OCI-M1 (cell line): ENCODE results near the gene RAB34.

Experiments used
- DNase-seq: peaks from one replicate; lab custom pipeline; 2025; lab: John Stamatoyannopoulos, UW

The RAB34 gene

DNA sequence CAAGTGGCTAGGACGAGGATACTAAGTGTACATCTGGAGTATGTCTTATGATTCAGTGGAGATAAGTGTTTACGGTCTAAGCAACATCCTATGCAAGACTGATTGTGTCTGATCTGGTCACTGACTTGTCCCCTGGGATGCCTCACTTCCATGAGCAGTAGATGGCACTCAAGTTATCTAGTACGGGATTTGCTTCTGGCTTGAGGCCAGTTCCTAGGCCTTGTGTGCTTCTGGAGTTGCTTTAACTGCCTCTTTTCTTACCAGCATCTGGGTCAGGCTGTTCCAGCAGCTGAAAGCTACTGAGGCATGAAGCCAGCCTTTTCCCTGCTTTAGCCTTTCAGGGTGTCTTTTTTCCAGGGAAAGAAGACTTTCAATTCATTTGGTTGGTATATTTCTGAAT, 32.7 kb downstream of the RAB34 start:
- DNase-seq, result peak; percentile 37

DNA sequence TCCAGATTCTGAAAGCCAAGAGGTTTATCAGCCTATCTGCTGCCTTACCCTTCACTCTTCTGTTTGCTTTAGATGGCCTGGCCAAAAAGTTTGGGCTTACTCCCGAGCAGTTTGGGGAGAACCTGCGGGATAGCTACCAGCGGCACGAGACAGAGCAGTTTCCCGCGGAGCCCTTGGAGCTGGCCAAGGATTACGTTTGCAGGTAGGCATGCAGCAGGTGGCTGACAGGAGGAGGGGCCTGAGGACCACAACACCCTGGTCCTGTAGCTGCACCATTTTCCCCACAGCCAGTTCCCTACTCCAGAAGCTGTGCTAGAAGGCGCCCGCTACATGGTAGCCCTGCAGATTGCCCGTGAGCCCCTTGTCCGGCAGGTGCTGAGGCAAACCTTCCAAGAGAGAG, 35.0 kb downstream of the RAB34 start:
- no peak for DNase-seq

DNA sequence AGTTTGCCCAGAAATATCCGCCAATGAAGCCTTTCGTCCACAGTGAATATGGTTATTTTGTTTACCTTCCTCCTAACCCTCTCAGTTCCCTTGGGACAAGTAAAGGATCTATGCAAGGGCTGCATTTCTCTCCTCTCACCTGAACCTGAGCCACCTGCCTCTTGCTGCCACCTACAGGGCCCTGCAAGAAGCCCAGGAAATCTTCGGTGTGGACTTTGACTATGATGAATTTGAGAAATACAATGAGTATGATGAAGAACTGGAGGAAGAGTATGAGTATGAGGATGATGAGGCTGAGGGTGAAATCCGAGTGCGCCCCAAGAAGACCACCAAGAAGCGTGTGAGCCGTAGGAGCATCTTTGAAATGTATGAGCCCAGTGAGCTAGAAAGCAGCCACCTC, 41.7 kb downstream of the RAB34 start:
- DNase-seq, result no peak

DNA sequence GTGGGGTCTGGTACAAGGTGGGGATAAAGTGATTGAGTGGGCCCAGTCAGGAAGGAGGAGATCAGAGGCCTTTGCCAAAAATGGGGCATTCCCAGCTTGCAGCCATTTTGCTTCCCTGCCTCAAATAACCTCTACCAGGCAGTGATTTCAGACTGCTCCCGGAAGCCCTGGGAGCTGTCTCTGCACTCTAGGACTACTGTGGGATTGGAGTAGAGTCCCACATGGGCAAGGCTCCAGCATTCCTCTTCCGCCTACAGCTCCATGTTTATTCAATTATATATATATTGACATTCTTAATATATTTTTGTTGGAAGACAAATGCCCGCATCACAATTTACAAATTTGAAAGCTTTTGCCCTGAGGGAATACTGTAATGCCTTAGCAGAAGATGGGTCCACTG, 42.2 kb downstream of the RAB34 start:
- DNase-seq, result no peak

DNA sequence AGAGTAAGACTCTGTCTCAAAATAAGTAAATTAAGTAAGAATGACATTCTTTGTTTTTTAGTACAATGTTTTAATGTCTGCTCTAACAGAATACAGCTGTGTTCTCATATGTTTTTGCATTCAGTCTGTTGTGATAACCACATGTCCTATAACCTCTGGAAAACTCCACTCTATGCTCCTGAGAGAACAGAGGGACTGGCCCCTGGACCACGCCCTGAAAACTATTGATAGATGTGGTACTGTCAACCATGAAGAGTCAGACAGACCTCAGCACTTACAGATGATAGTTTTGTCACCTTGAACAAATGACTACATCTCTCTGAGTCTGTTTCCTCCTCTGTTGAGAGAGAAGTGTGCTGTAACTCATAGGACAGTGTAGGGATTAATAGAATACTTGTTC, 47.8 kb downstream of the RAB34 start:
- no peak for DNase-seq

DNA sequence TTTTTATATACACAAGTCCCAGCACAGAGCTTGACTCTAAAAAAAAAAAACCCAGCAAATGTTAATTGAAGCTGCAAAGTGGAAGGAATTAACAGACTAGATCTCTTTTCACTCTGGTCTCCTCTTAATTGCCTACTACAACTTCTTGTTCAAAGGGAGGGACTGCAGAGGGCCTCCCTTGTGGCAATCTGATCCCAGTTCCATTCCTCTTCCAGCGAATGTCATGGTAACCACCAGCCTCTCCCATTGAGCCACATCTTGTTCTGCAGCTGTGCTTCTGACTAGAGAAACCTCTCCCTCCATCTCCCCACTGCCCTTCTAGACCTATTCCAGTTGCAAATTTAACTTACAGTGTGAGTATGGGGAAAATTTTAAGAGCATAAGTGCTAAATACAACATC, 49.8 kb downstream of the RAB34 start:
- DNase-seq, result no peak

DNA sequence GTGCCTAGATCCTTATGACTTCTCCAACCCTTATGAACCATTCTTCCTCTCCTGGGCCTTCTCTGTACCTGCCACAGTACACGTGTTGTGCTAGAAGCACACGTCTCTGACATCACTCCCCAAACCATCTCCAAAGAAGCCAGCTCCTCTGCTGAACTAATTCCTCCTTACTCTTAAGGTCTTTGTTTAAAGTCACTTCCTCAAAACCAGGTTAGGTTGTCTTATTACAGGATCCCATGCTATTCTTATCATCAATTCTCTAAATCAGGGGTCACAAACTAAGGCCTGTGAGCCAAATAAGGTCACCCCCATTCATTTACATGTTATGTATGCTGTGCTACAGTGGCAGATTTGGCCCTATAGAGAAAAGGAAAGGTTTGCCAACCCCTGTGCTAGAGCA, 51.7 kb downstream of the RAB34 start:
- peak; percentile 20 for DNase-seq
